ENCODE data around the gene TRIM32.
A peak's percentile ranks its signal among the peaks of the same experiment; 100 is the strongest.

Gene TRIM32

GRCh38 chr9:116644091-116644688 lies 42.9 kb upstream of the TRIM32 start:
- TF ChIP-seq ZNF8 (CRISPR knock-in tag; IDR thresholded peaks at IDR 0.05) (no peak), TSHZ2 (CRISPR knock-in tag; IDR thresholded peaks at IDR 0.05) (no peak), ARNTL (CRISPR knock-in tag; IDR thresholded peaks at IDR 0.05; ENCODE audit: borderline replicate concordance, low read depth) (no peak), ZNF565 (CRISPR knock-in tag; conservative IDR thresholded peaks at IDR 0.05; ENCODE audit: low read depth) (no peak), ISL1 (CRISPR knock-in tag; IDR thresholded peaks at IDR 0.05) (no peak), GLIS3 (CRISPR knock-in tag; IDR thresholded peaks at IDR 0.05) (no peak), CSDC2 (CRISPR knock-in tag; IDR thresholded peaks at IDR 0.05) (no peak), ZNF70 (CRISPR knock-in tag; IDR thresholded peaks at IDR 0.05) (no peak)
- no peak for ATAC-seq

GRCh38 chr9:116646661-116647514 lies 40.2 kb upstream of the TRIM32 start:
- TF ChIP-seq PATZ1 (CRISPR knock-in tag; IDR thresholded peaks at IDR 0.05; ENCODE audit: borderline replicate concordance) = no peak
- ATAC-seq = peak; percentile 93

GRCh38 chr9:116647515-116647809 lies 39.6 kb upstream of the TRIM32 start:
- ATAC-seq = peak; percentile 23; the same call in 2 of the 3 replicates
- no peak for TF ChIP-seq ZFP30 (CRISPR knock-in tag; IDR thresholded peaks at IDR 0.05)
- TF ChIP-seq CSRNP3 (CRISPR knock-in tag; IDR thresholded peaks at IDR 0.05) = no peak
- no peak for TF ChIP-seq SNAI2 (CRISPR knock-in tag; IDR thresholded peaks at IDR 0.05)
- no peak for TF ChIP-seq TSHZ2 (CRISPR knock-in tag; IDR thresholded peaks at IDR 0.05)
- TF ChIP-seq TCF4 (CRISPR knock-in tag; IDR thresholded peaks at IDR 0.05; ENCODE audit: borderline replicate concordance) = no peak
- no peak for TF ChIP-seq ZNF8 (CRISPR knock-in tag; IDR thresholded peaks at IDR 0.05)
- TF ChIP-seq CSDC2 (CRISPR knock-in tag; IDR thresholded peaks at IDR 0.05) = no peak
- TF ChIP-seq ZC3H10 (CRISPR knock-in tag; IDR thresholded peaks at IDR 0.05) = no peak
- TF ChIP-seq OSR1 (CRISPR knock-in tag; IDR thresholded peaks at IDR 0.05) = no peak
- TF ChIP-seq TOX (CRISPR knock-in tag; IDR thresholded peaks at IDR 0.05; ENCODE audit: borderline replicate concordance) = no peak
- no peak for TF ChIP-seq ZNF70 (CRISPR knock-in tag; IDR thresholded peaks at IDR 0.05)
- TF ChIP-seq BACH2 (CRISPR knock-in tag; IDR thresholded peaks at IDR 0.05; ENCODE audit: borderline replicate concordance) = no peak
- TF ChIP-seq PATZ1 (CRISPR knock-in tag; IDR thresholded peaks at IDR 0.05; ENCODE audit: borderline replicate concordance) = no peak
- TF ChIP-seq CREB5 (CRISPR knock-in tag; IDR thresholded peaks at IDR 0.05; ENCODE audit: low read depth) = no peak
- no peak for TF ChIP-seq RARB (CRISPR knock-in tag; IDR thresholded peaks at IDR 0.05)
- TF ChIP-seq ISL1 (CRISPR knock-in tag; IDR thresholded peaks at IDR 0.05) = no peak
- no peak for TF ChIP-seq ZNF565 (CRISPR knock-in tag; conservative IDR thresholded peaks at IDR 0.05; ENCODE audit: low read depth)
- TF ChIP-seq ARNTL (CRISPR knock-in tag; IDR thresholded peaks at IDR 0.05; ENCODE audit: borderline replicate concordance, low read depth) = no peak
- no peak for TF ChIP-seq ESRRG (CRISPR knock-in tag; IDR thresholded peaks at IDR 0.05)

All from SK-N-SH treated with all-trans-retinoic acid at 6 μM for 48 hours (cell line).